Brain microvascular endothelial cell (primary cell): ENCODE data around the gene ZGRF1.

Experiments
- DNase-seq: peaks from one replicate; pipeline ENCODE4 v3.0.0-alpha.2; 2020
- H3K27ac ChIP-seq: fragments of 250-450 bp; sonication (Bioruptor Pico); 2 replicates; pipeline ENCODE4 v1.5.1; 2020; ENCODE audit warnings: mild to moderate bottlenecking, moderate library complexity
- H3K27me3 ChIP-seq: fragments of 250-450 bp; sonication (Bioruptor Pico); replicated peaks from 2 replicates; pipeline ENCODE4 v1.5.1; 2020; ENCODE audit warnings: mild to moderate bottlenecking
- H3K36me3 ChIP-seq: fragments of 250-450 bp; sonication (Bioruptor Pico); replicated peaks from 2 replicates; pipeline ENCODE4 v1.5.1; 2020; ENCODE audit warnings: mild to moderate bottlenecking
- H3K4me3 ChIP-seq: 2 replicates; pipeline ENCODE4 v1.5.1; 2011; ENCODE audit warnings: low read depth, mild to moderate bottlenecking, control low read depth, low read length, moderate library complexity
- CTCF ChIP-seq: IDR thresholded peaks from 2 replicates; pipeline ENCODE4 v1.5.1; 2011; ENCODE audit warnings: low read depth, mild to moderate bottlenecking, moderate library complexity, low read length, control low read depth, inconsistent platforms; ENCODE audit errors: missing control alignments
- in situ Hi-C: cut with HindIII; loops from 2 replicates; pipeline ENCODE4 v1.10.0; 2017; ENCODE audit warnings: low sequenced_read_pairs, low pct_ligation_motif_present

The ZGRF1 gene

GRCh38 chr4:112519689-112520597 lies 116.8 kb downstream of the ZGRF1 start:
- in situ Hi-C loops, result no loop called here
- no peak for DNase-seq

DNA sequence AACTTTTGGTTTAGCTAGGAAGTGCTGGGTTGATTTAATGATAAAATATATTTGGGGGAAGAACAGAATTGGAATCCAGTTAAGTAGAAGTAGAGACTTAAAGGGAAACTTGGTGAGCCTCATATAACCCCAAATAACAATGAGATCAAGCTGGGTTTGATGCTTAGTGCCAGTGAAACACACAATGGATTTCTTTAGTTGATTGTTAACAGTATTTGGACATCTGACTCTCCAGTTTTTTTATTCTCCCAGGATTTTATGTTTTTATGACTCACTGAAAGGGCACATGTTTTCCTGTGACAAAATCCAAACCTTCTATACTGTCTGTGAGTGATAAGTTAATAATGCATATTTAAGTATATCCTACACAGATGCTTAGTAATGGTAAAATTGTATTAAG lies 118.0 kb downstream of the ZGRF1 start:
- no peak overlapping the region for H3K4me3 ChIP-seq
- in situ Hi-C loops, result no loop called here
- H3K36me3 ChIP-seq, result no peaks in the 10 kb centered on the region
- DNase-seq, result no peak
- peaks cover 90% of the 10 kb centered on the region for H3K27me3 ChIP-seq
- H3K27ac ChIP-seq, result no peak overlapping the region
- no peak for TF ChIP-seq CTCF

More at GRCh38 chr4:112519689-112520597, 116.8 kb downstream of the ZGRF1 start:
- Histone ChIP-seq H3K36me3 (no peaks in the 10 kb centered on the region), H3K4me3 (no peak overlapping the region), H3K27me3 (peaks cover 87% of the 10 kb centered on the region), H3K27ac (no peak overlapping the region)
- no peak for TF ChIP-seq CTCF

DNA sequence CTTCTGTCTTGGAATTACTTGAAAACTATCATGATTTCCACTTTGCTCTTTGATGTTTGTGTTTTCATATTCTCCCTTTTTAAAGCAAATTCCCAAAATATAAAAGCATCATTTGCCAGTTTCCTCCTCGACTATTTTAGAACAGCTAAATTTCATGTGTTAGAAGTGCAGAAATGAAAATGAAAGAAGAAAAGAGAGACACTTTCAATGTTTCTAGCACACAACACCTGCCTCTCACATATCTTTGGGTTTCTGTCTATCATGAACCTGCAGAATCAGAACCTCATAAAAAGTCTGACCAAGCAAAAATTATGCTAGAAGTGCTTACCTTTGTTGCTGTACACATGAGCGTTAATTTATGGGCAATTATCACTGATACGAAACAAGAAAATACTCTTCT lies 118.8 kb downstream of the ZGRF1 start:
- no peak for TF ChIP-seq CTCF
- in situ Hi-C loops, result no loop called here
- DNase-seq, result no peak
- Histone ChIP-seq H3K27me3 (peaks cover 86% of the 10 kb centered on the region), H3K27ac (no peak overlapping the region), H3K36me3 (no peaks in the 10 kb centered on the region), H3K4me3 (no peak overlapping the region)

GRCh38 chr4:112517067-112517634 lies 119.6 kb downstream of the ZGRF1 start:
- no peak for TF ChIP-seq CTCF
- H3K27ac ChIP-seq, result no peak overlapping the region
- H3K27me3 ChIP-seq, result peaks cover 84% of the 10 kb centered on the region
- H3K36me3 ChIP-seq, result no peaks in the 10 kb centered on the region
- no peak overlapping the region for H3K4me3 ChIP-seq
- in situ Hi-C loops, result no loop called here
- DNase-seq, result no peak

DNA sequence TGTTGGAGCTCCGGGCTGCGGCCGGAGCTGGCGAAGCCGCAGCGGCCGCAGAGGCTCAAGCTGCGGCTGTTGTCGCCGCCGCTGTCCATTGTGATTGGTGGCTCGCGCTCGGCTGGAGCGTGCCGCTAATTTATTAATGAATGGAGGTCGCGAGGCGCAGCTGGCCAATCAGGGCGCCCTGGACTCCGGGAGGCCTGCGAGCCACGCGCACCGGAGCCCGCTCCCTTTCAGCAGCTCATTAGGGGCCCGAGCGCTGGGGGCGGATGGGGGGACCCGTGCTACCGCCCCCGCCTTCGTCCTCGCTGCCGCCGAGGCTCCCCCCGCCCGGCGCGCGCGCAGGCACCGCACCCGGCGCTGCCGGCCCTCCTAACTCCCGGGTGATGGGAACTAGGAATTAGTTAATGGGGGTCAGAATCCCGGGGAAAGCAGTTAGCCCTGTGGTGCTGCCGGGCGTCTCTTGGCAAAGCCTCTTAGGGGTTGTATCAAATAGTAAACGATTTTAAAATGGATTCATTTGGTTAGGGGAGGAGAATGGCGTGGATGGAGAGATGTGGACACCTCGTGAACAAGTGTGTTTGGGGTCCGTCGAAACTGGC lies 120.1 kb downstream of the ZGRF1 start:
- in situ Hi-C loops, result no loop called here
- H3K4me3 ChIP-seq, result peak overlapping the region; percentile 10

More for the DNA sequence above, 120.1 kb downstream of the ZGRF1 start:
- no peak for DNase-seq
- no peak overlapping the region for H3K27ac ChIP-seq
- H3K36me3 ChIP-seq, result no peaks in the 10 kb centered on the region
- peaks cover 84% of the 10 kb centered on the region for H3K27me3 ChIP-seq
- no peak for TF ChIP-seq CTCF
